Subcutaneous abdominal adipose tissue (tissue), 5 donors: ENCODE data around the gene FMOD.

Source experiments
- H3K27ac ChIP-seq: one replicate; pipeline ENCODE4 v1.7.0; 2013; ENCODE audit warnings: low read depth, mild to moderate bottlenecking, inconsistent platforms, low read length, moderate library complexity
- H3K27me3 ChIP-seq, 5 donors: one replicate each; pipeline ENCODE4 v1.7.0; 2013; ENCODE audit warnings: low read length in 5 of 5, inconsistent platforms in 1 of 5; ENCODE audit not compliant: control insufficient read depth in 5 of 5, insufficient read depth in 4 of 5
- H3K36me3 ChIP-seq, 5 donors: one replicate each; pipeline ENCODE4 v1.7.0; 2013; ENCODE audit warnings: low read length in 5 of 5; ENCODE audit not compliant: control insufficient read depth in 5 of 5, insufficient read depth in 5 of 5
- H3K4me1 ChIP-seq, 5 donors: one replicate each; pipeline ENCODE4 v1.7.0; 2013; ENCODE audit warnings: low read length in 5 of 5, mild to moderate bottlenecking in 3 of 5, moderate library complexity in 1 of 5; ENCODE audit not compliant: control insufficient read depth in 5 of 5, insufficient read depth in 5 of 5
- H3K4me3 ChIP-seq, 5 donors: one replicate each; pipeline ENCODE4 v1.7.0; 2013; ENCODE audit warnings: low read length in 5 of 5, low read depth in 1 of 5
- H3K9ac ChIP-seq, 5 donors: one replicate each; pipeline ENCODE4 v1.7.0; 2013; ENCODE audit warnings: low read length in 5 of 5, mild to moderate bottlenecking in 4 of 5, moderate library complexity in 3 of 5
- H3K9me3 ChIP-seq, 5 donors: one replicate each; pipeline ENCODE4 v1.7.0; 2013; ENCODE audit warnings: low read length in 5 of 5; ENCODE audit not compliant: control insufficient read depth in 5 of 5
- donor health status: healthy.
- donor health status: healthy.
- donor health status: healthy.
- donor health status: healthy.
- donor health status: healthy.

Gene FMOD

DNA sequence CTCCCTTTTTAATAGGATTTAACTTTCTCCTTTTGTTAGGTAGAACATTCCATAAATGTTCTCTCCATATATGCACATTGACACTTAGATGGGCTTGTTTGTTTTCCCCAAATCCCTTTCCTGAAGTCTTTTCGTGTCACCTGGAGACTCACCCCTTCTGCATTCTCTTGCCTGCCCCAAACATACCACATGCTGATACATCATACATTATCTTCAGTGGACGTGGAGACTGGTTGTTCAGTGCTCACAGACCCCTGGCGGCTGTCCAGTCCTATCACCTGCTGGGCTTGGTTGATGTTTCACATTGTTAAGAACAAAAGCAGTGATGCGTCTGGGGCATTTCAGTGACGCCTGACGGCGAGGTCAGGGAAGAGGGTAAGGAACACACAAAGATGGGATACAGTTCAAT, 22.2 kb downstream of the FMOD start:
- H3K36me3 ChIP-seq = no peaks in the 10 kb centered on the region
- no peak overlapping the region for H3K9ac ChIP-seq
- peak overlapping the region; percentile 95 for H3K27ac ChIP-seq
- no peak overlapping the region for H3K4me3 ChIP-seq
- H3K4me1 ChIP-seq = peaks cover 12 to 42% (median 41%) of the 10 kb centered on the region in 5 donors
- no peaks in the 10 kb centered on the region for H3K27me3 ChIP-seq
- no peaks in the 10 kb centered on the region for H3K9me3 ChIP-seq

DNA sequence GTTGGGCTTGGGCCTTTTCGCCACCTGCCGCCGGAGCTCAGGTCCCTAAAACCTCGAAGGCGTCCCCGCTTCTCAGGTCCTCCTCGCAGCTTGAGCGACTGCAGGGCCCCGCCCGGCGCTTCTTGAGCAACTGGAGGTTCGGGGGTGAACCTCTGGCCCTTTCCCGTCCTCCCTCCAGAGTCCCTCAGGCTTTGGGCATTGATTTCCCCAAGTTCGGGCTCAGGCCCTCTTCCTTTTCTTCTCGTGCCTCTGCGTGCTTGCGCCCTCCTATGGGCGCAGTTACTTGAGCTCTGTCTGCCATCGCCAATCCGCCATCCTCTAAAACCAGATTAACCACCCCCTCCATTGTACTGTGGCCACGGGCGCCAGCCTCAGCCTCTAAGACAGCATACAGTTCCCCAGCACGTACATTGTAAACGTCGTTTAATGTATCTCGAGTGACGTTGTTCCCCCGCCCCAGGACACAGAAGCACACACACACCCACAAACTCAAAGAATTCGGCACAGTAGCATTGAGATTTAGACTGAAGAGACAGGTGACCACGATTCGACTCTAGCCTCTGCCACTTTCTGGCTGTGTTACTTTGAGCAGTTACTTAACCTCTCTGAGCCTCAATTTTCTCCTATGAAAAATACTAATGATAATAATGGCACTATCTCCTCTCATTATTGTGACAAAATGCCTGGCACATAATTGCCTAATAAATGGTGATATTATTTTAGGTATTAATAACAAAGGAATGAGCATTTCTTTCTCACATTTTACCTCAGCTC, 23.1 kb downstream of the FMOD start:
- Histone ChIP-seq H3K36me3 (no peaks in the 10 kb centered on the region), H3K27ac (peak overlapping the region; percentile 95), H3K4me3 (peak overlapping the region; percentile 36 to 67 (median 52)), H3K9me3 (no peaks in the 10 kb centered on the region), H3K27me3 (no peaks in the 10 kb centered on the region), H3K4me1 (peaks cover 14 to 50% (median 49%) of the 10 kb centered on the region in 5 donors), H3K9ac (peak overlapping the region in 4 of 5 donors; percentile 52 to 75 (median 62))

GRCh38 chr1:203326830-203327683, 23.9 kb downstream of the FMOD start:
- H3K36me3 ChIP-seq = no peaks in the 10 kb centered on the region
- peaks cover 22 to 58% (median 57%) of the 10 kb centered on the region in 5 donors for H3K4me1 ChIP-seq
- peak overlapping the region; percentile 44 to 67 (median 62) for H3K4me3 ChIP-seq
- H3K9ac ChIP-seq = peak overlapping the region; percentile 63 to 75 (median 71)
- no peaks in the 10 kb centered on the region for H3K9me3 ChIP-seq
- peak overlapping the region; percentile 95 for H3K27ac ChIP-seq
- no peaks in the 10 kb centered on the region for H3K27me3 ChIP-seq

- peak overlapping the region in 1 of 5 donors; percentile 23 for H3K4me3 ChIP-seq
Measured at GRCh38 chr1:203325418-203326091, 25.4 kb downstream of the FMOD start.

DNA sequence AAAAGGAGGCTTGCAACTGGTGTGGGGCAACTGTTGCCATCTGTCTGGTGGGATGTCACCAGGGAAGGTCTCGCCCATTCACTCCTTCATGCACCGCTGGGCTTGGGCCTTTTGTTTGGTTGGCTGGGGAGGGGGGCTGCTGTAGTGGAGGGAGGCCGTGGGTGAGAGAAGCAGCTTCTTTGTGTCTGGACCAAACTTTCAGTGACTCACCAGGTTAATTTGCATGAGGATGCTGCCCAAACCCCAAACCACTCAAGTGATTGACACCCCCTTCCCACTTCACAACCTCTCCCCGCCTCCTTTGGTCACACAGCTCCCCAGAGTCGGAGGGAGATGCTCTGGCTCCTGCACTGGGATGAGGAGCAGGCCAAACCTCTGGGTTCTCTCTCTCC, 25.9 kb downstream of the FMOD start:
- H3K4me3 ChIP-seq = peak overlapping the region in 2 of 5 donors; percentile 23 to 40
- H3K9ac ChIP-seq = peak overlapping the region in 4 of 5 donors; percentile 40 to 67 (median 54)

More at GRCh38 chr1:203325418-203326091, 25.4 kb downstream of the FMOD start:
- peaks cover 26 to 72% (median 72%) of the 10 kb centered on the region in 5 donors for H3K4me1 ChIP-seq
- peak overlapping the region in 4 of 5 donors; percentile 40 to 67 (median 54) for H3K9ac ChIP-seq
- no peaks in the 10 kb centered on the region for H3K36me3 ChIP-seq
- no peaks in the 10 kb centered on the region for H3K9me3 ChIP-seq
- no peaks in the 10 kb centered on the region for H3K27me3 ChIP-seq
- H3K27ac ChIP-seq = peak overlapping the region; percentile 95

GRCh38 chr1:203324105-203325025, 26.6 kb downstream of the FMOD start:
- Histone ChIP-seq H3K4me3 (peak overlapping the region in 3 of 5 donors; percentile 2 to 40 (median 30)), H3K27me3 (no peaks in the 10 kb centered on the region), H3K27ac (peak overlapping the region; percentile 95), H3K4me1 (peaks cover 26 to 80% (median 77%) of the 10 kb centered on the region in 5 donors), H3K9me3 (no peaks in the 10 kb centered on the region), H3K36me3 (no peaks in the 10 kb centered on the region), H3K9ac (peak overlapping the region in 4 of 5 donors; percentile 40 to 67 (median 54))

More for the DNA sequence above, 25.9 kb downstream of the FMOD start:
- Histone ChIP-seq H3K4me1 (peaks cover 26 to 78% (median 77%) of the 10 kb centered on the region in 5 donors), H3K27ac (peak overlapping the region; percentile 95), H3K36me3 (no peaks in the 10 kb centered on the region), H3K27me3 (no peaks in the 10 kb centered on the region), H3K9me3 (no peaks in the 10 kb centered on the region)

GRCh38 chr1:203323587-203323986, 27.3 kb downstream of the FMOD start:
- Histone ChIP-seq H3K9me3 (no peaks in the 10 kb centered on the region), H3K9ac (peak overlapping the region in 3 of 5 donors; percentile 42 to 67 (median 46)), H3K27ac (peak overlapping the region; percentile 95), H3K36me3 (no peaks in the 10 kb centered on the region), H3K27me3 (no peaks in the 10 kb centered on the region), H3K4me1 (peaks cover 26 to 82% (median 77%) of the 10 kb centered on the region in 5 donors), H3K4me3 (no peak overlapping the region)

DNA sequence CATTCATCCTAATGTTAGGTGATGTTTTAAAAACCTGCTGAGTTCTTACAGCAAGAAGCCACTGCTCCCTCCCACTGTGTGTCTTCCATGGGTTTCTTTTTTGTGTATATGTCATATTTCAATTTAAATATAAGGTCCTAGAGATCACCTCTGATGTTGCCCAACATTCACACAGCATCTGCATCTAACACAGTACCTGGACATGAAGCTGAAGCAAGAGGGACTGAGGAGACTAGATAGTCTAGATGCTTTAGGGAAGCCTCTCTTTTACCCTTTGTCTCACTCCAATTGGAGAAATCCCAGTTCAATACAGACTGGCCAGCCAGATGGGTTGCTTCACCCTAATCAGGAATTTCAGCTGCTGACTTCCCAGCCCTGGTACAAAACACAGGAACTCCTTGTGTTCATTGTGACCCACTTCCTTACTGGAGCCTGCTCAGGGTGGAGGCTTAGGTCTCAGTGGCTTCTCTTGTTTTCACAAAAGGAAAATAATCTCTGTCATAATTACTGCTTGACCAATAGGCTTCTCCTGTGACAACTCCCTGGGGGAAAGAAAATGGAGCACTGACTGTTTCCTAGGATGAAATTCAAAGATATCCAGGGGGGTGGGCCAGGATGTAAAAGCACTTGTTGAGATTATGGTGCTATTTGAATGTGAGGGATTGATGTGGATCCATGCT, 28.3 kb downstream of the FMOD start:
- no peaks in the 10 kb centered on the region for H3K9me3 ChIP-seq
- peak overlapping the region in 3 of 5 donors; percentile 42 to 67 (median 46) for H3K9ac ChIP-seq
- H3K27me3 ChIP-seq = no peaks in the 10 kb centered on the region
- peaks cover 26 to 76% (median 71%) of the 10 kb centered on the region in 5 donors for H3K4me1 ChIP-seq
- H3K4me3 ChIP-seq = no peak overlapping the region
- H3K36me3 ChIP-seq = no peaks in the 10 kb centered on the region
- peak overlapping the region; percentile 95 for H3K27ac ChIP-seq
